ENCODE data around the gene ALOX5. TPM values are rescaled to one million over a fixed set of nuclear protein-coding genes. Genes with fewer than 3 reads are reported as not detected.
A peak's percentile ranks its signal among the peaks of the same experiment; 100 is the strongest.
"Not testable (repeated sequence)": the region's sequence is repeated elsewhere in the genome, so short reads cannot be mapped to it uniquely, and the experiment has no call there.

The ALOX5 gene
- total and polyA plus RNA-seq, 8 donors = 6.2 to 44.3 (median 30.8) TPM

DNA sequence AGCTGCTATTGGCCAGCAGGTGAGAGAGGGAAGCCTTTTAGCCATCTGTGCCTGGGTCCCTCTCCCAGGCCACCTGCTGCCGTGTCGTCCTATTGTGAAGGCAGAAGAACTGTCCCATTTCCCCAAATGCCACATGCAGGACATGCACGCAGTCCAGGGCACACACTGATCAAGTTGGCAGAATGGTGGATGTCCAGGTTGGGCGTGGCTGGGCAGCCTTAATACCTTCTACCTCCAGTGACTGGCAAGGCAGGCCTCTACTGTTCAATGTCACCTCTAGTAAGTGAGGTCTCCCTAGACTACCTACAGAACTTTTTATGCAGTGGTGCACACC lies 37.6 kb downstream of the ALOX5 start:
- 85 to 99% methylated on average over 4 of the region's 4 CpGs for WGBS, 2 donors
- no peak overlapping the region for H3K4me3 ChIP-seq
- H3K27ac ChIP-seq = no peak overlapping the region
- peaks cover 0 to 6% (median 0%) of the 10 kb centered on the region in 3 donors for H3K4me1 ChIP-seq
- DNase-seq (no peak), ATAC-seq (no peak), FAIRE-seq (no peak)
- TF ChIP-seq, protein P1, sequence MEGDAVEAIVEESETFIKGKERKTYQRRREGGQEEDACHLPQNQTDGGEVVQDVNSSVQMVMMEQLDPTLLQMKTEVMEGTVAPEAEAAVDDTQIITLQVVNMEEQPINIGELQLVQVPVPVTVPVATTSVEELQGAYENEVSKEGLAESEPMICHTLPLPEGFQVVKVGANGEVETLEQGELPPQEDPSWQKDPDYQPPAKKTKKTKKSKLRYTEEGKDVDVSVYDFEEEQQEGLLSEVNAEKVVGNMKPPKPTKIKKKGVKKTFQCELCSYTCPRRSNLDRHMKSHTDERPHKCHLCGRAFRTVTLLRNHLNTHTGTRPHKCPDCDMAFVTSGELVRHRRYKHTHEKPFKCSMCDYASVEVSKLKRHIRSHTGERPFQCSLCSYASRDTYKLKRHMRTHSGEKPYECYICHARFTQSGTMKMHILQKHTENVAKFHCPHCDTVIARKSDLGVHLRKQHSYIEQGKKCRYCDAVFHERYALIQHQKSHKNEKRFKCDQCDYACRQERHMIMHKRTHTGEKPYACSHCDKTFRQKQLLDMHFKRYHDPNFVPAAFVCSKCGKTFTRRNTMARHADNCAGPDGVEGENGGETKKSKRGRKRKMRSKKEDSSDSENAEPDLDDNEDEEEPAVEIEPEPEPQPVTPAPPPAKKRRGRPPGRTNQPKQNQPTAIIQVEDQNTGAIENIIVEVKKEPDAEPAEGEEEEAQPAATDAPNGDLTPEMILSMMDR (IDR thresholded peaks at IDR 0.05) = no peak
- H3K36me3 ChIP-seq = no peaks in the 10 kb centered on the region
- H3K9me3 ChIP-seq = no peaks in the 10 kb centered on the region
- no peaks in the 10 kb centered on the region for H3K27me3 ChIP-seq
- intact Hi-C loops (cut with DNase I) = no loop called here

DNA sequence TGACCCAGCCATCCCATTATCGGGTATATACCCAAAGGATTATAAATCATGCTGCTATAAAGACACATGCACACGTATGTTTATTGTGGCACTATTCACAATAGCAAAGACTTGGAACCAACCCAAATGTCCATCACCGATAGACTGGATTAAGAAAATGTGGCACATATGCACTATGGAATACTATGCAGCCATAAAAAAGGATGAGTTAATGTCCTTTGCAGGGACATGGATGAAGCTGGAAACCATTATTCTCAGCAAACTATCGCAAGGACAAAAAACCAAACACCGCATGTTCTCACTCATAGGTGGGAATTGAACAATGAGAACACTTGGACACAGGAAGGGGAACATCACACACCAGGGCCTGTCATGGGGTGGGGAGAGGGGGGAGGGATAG lies 41.0 kb downstream of the ALOX5 start:
- 93 to 95% methylated on average over 4 to 5 of the region's 5 CpGs for WGBS, 2 donors
- H3K27ac ChIP-seq; H3K36me3 ChIP-seq; H3K4me3 ChIP-seq; FAIRE-seq; DNase-seq; H3K9me3 ChIP-seq; H3K4me1 ChIP-seq; ATAC-seq; intact Hi-C loops (cut with DNase I); H3K27me3 ChIP-seq: not testable (repeated sequence)

DNA sequence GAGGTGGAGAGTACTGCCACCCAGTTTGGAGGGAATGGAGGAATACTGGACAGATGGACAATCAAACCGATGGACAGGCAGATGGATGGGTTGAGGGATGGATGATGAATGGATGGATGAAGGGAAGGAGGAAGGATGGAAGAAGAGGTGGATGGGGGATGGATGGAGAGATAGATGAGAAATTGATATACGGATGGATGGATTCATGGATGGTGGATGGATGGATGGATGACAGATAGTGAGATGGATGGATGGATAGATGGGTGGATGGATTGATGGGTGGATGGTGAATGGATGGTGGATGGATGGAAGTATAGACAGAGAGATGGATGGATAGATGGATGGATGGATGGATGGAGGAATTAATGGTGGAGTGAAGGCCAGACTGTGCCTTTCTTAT lies 42.6 kb downstream of the ALOX5 start:
- ATAC-seq = no peak
- no peaks in the 10 kb centered on the region for H3K36me3 ChIP-seq
- H3K4me3 ChIP-seq = no peak overlapping the region
- H3K27me3 ChIP-seq = no peaks in the 10 kb centered on the region
- H3K27ac ChIP-seq = no peak overlapping the region
- TF ChIP-seq, protein P1 (IDR thresholded peaks at IDR 0.05) = no peak
- H3K9me3 ChIP-seq = no peaks in the 10 kb centered on the region
- intact Hi-C loops (cut with DNase I) = no loop called here
- peaks cover 11 to 18% (median 15%) of the 10 kb centered on the region in 3 donors for H3K4me1 ChIP-seq
- no peak for FAIRE-seq
- 95 to 98% methylated on average over 2 of the region's 2 CpGs for WGBS, 2 donors
- DNase-seq = no peak

DNA sequence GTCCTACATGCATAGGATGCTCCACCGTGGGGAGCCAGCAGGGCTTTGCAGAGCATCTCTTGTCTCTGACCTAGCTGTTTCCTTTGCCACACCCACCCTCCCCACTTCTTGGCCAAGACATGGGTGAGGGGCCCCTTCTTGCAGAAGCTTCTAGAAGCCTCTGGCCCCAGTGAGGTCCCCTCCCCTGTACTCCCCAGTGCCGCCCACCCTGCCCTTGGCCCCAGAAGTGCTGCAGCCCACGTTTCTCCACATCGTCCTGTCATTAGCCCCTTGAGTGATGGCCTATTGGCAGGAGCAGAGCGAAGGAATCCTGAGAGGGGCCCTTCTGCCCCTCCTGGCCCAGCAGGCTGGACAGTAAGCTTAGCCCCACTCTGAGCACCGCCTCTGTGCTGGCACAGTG lies 43.7 kb downstream of the ALOX5 start:
- ATAC-seq = no peak
- H3K27me3 ChIP-seq = no peaks in the 10 kb centered on the region
- TF ChIP-seq, protein P1 (IDR thresholded peaks at IDR 0.05) = no peak
- H3K4me3 ChIP-seq = no peak overlapping the region
- no peak overlapping the region for H3K27ac ChIP-seq
- peak in 1 of 6 donors; percentile 43 for DNase-seq
- no peaks in the 10 kb centered on the region for H3K9me3 ChIP-seq
- peaks cover 11 to 18% (median 15%) of the 10 kb centered on the region in 3 donors for H3K4me1 ChIP-seq
- FAIRE-seq = no peak
- no peaks in the 10 kb centered on the region for H3K36me3 ChIP-seq
- 86 to 91% methylated on average over 6 of the region's 6 CpGs for WGBS, 2 donors
- intact Hi-C loops (cut with DNase I) = no loop called here

DNA sequence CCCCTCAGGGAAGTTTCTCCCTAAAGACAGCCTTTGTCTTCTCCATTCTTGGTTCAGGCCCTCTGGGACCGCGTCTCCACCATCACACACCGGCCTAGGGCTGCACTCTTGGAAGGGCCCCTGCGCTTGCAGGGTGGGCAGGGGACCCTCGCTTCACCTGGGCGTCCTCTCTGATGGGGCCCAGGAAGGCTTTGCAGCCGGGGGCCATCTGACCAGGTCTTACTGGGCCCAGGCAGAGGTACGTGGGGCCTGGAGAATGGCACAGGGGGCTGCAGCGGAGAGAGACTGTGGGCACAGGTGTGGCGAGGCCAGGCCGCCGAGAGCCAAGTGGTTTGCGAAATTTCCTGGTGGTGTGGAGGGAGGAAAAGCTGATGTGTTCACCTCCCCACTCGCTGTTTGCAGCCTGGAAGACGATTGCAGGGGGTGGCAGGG lies 44.4 kb downstream of the ALOX5 start:
- peak overlapping the region in 1 of 4 donors; percentile 33 for H3K4me3 ChIP-seq
- intact Hi-C loops (cut with DNase I) = no loop called here
- H3K27ac ChIP-seq = peak overlapping the region in 2 of 4 donors; percentile 80 to 85
- TF ChIP-seq, protein P1 (IDR thresholded peaks at IDR 0.05) = no peak
- FAIRE-seq (no peak), ATAC-seq (no peak), DNase-seq (peak in 1 of 6 donors; percentile 68)
- no peaks in the 10 kb centered on the region for H3K27me3 ChIP-seq
- peaks cover 11 to 18% (median 15%) of the 10 kb centered on the region in 3 donors for H3K4me1 ChIP-seq
- 81 to 84% methylated on average over 15 of the region's 15 CpGs for WGBS, 2 donors
- no peaks in the 10 kb centered on the region for H3K9me3 ChIP-seq
- H3K36me3 ChIP-seq = no peaks in the 10 kb centered on the region

Measured in pancreas (tissue), 10 donors.